Measurements from ENCODE around the gene CHCHD3. TPM values are rescaled to one million over a fixed set of nuclear protein-coding genes. Genes with fewer than 3 reads are reported as not detected.

Gene CHCHD3
- total RNA-seq, 1 donor from 2014 or later: 71.0 TPM

- Mint-ChIP-seq H3K27ac (no peak overlapping the region), H3K4me1 (ENCODE audit: unreplicated experiment) (peaks cover 36% of the 10 kb centered on the region), H3K4me3 (peak overlapping the region; percentile 62), H3K9me3 (no peaks in the 10 kb centered on the region), H3K27me3 (no peaks in the 10 kb centered on the region), H3K36me3 (peaks cover 20% of the 10 kb centered on the region)
- no peak for DNase-seq (ENCODE audit: extremely low spot score, unreplicated experiment)
- TF ChIP-seq CTCF (conservative IDR thresholded peaks at IDR 0.05): no peak
These were observed 2.6 kb downstream of the CHCHD3 start for GRCh38 chr7:133079296-133079695.

GRCh38 chr7:133077394-133077793 lies 4.5 kb downstream of the CHCHD3 start:
- H3K27ac Mint-ChIP-seq: no peak overlapping the region
- peaks cover 32% of the 10 kb centered on the region for H3K36me3 Mint-ChIP-seq
- TF ChIP-seq CTCF (conservative IDR thresholded peaks at IDR 0.05): no peak
- no peaks in the 10 kb centered on the region for H3K9me3 Mint-ChIP-seq
- no peak overlapping the region for H3K4me3 Mint-ChIP-seq
- H3K27me3 Mint-ChIP-seq: no peaks in the 10 kb centered on the region
- DNase-seq (ENCODE audit: extremely low spot score, unreplicated experiment): no peak
- H3K4me1 Mint-ChIP-seq (ENCODE audit: unreplicated experiment): peaks cover 36% of the 10 kb centered on the region

GRCh38 chr7:133076142-133076541 lies 5.7 kb downstream of the CHCHD3 start:
- Mint-ChIP-seq H3K4me3 (no peak overlapping the region), H3K27ac (no peak overlapping the region)
- DNase-seq (ENCODE audit: extremely low spot score, unreplicated experiment): no peak

GRCh38 chr7:133071506-133071905 lies 10.4 kb downstream of the CHCHD3 start:
- Mint-ChIP-seq H3K4me3 (no peak overlapping the region), H3K27ac (no peak overlapping the region), H3K36me3 (peaks cover 47% of the 10 kb centered on the region), H3K4me1 (ENCODE audit: unreplicated experiment) (peaks cover 17% of the 10 kb centered on the region), H3K27me3 (no peaks in the 10 kb centered on the region), H3K9me3 (no peaks in the 10 kb centered on the region)
- DNase-seq (ENCODE audit: extremely low spot score, unreplicated experiment): no peak
- no peak for TF ChIP-seq CTCF (conservative IDR thresholded peaks at IDR 0.05)

More at GRCh38 chr7:133076142-133076541, 5.7 kb downstream of the CHCHD3 start:
- no peaks in the 10 kb centered on the region for H3K9me3 Mint-ChIP-seq
- TF ChIP-seq CTCF (conservative IDR thresholded peaks at IDR 0.05): no peak
- no peaks in the 10 kb centered on the region for H3K27me3 Mint-ChIP-seq
- H3K36me3 Mint-ChIP-seq: peaks cover 40% of the 10 kb centered on the region
- peaks cover 39% of the 10 kb centered on the region for H3K4me1 Mint-ChIP-seq (ENCODE audit: unreplicated experiment)

GRCh38 chr7:133070562-133070961 lies 11.3 kb downstream of the CHCHD3 start:
- peaks cover 46% of the 10 kb centered on the region for H3K36me3 Mint-ChIP-seq
- H3K4me3 Mint-ChIP-seq: no peak overlapping the region
- H3K4me1 Mint-ChIP-seq (ENCODE audit: unreplicated experiment): peaks cover 14% of the 10 kb centered on the region
- DNase-seq (ENCODE audit: extremely low spot score, unreplicated experiment): no peak
- no peak overlapping the region for H3K27ac Mint-ChIP-seq
- TF ChIP-seq CTCF (conservative IDR thresholded peaks at IDR 0.05): no peak
- no peaks in the 10 kb centered on the region for H3K27me3 Mint-ChIP-seq
- no peaks in the 10 kb centered on the region for H3K9me3 Mint-ChIP-seq

- H3K36me3 Mint-ChIP-seq: peaks cover 31% of the 10 kb centered on the region
- peaks cover 7% of the 10 kb centered on the region for H3K4me1 Mint-ChIP-seq (ENCODE audit: unreplicated experiment)
- no peaks in the 10 kb centered on the region for H3K27me3 Mint-ChIP-seq
- no peak for DNase-seq (ENCODE audit: extremely low spot score, unreplicated experiment)
- no peak overlapping the region for H3K4me3 Mint-ChIP-seq
- no peak overlapping the region for H3K27ac Mint-ChIP-seq
- no peak for TF ChIP-seq CTCF (conservative IDR thresholded peaks at IDR 0.05)
- no peaks in the 10 kb centered on the region for H3K9me3 Mint-ChIP-seq
These were observed 16.6 kb downstream of the CHCHD3 start for GRCh38 chr7:133065301-133065700.
